HCT116 (cell line): ENCODE measurements around the gene ANAPC2. TPM values are rescaled to one million over a fixed set of nuclear protein-coding genes. Genes with fewer than 3 reads are reported as not detected.

Experiments
- ATAC-seq: fragments of 200-7000 bp; cut with Tn5 transposase; 2 replicates; pipeline ENCODE4 v1.9.1; 2020; ENCODE audit warnings: mild to moderate bottlenecking, moderate library complexity
- BruUV-seq: library from RNA; stranded (reverse); fragments of 400-500 nt; replicated peaks from 2 replicates; lab custom pipeline; 2021; lab: Mats Ljungman, UMichigan
- CTCF ChIA-PET: fragments of 300-600 bp; sonication (Branson Sonifier 250); formaldehyde crosslinking; loops from one replicate; lab custom pipeline; 2021; ENCODE audit warnings: antibody characterized with exemption; lab: Charles Lee
- POLR2A ChIA-PET: fragments of 300-600, 350-600 bp; sonication (Branson Sonifier 250); formaldehyde crosslinking; loops from one replicate; lab custom pipeline; 2021; ENCODE audit warnings: antibody characterized with exemption; lab: Charles Lee
- RAD21 ChIA-PET, 2 experiments: fragments of 300-600 bp; sonication (Branson Sonifier 250); formaldehyde crosslinking; loops; one replicate each; lab custom pipeline; 2023; ENCODE audit warnings: low total read pairs in 2 of 2; ENCODE audit not compliant: uncharacterized antibody in 2 of 2, unreplicated experiment in 2 of 2, low non-redundant PET in 1 of 2; lab: Charles Lee
- DNase-seq: peaks from one replicate; pipeline ENCODE4 v3.0.0-alpha.2; 2010; ENCODE audit warnings: low read depth, low spot score
- H2AFZ ChIP-seq: fragments of 200-600 bp; shearing (Covaris generic), sonication (generic); 2 replicates; pipeline ENCODE4 v1.6.1; 2017; ENCODE audit warnings: low read depth, mixed run types, mixed read lengths, antibody characterized with exemption, low read length; ENCODE audit not compliant: poor library complexity, severe bottlenecking
- H3K27ac ChIP-seq: 2 replicates; pipeline ENCODE4 v1.5.1; 2012; ENCODE audit warnings: low read depth, low read length
- H3K27me3 ChIP-seq: fragments of 200-600 bp; sonication (generic); 2 replicates; pipeline ENCODE4 v1.6.1; 2016; ENCODE audit warnings: mixed run types, low read length, mixed read lengths; ENCODE audit not compliant: insufficient read depth
- H3K36me3 ChIP-seq, 2 experiments: fragments of 200-500 bp in 1 of 2; fragments of 200-600 bp in 1 of 2; sonication (Bioruptor generic) in 1 of 2; sonication (generic) in 1 of 2; 2 replicates each; pipeline versions ENCODE4 v1.5.1 to v1.6.1; 2014 to 2016; ENCODE audit warnings: low read length in 2 of 2, inconsistent platforms in 1 of 2, mixed read lengths in 1 of 2, mixed run types in 1 of 2; ENCODE audit not compliant: insufficient read depth in 2 of 2, control insufficient read depth in 1 of 2
- H3K4me1 ChIP-seq, 2 experiments: fragments of 200-600 bp in 1 of 2; sonication (generic) in 1 of 2; 2 replicates each; pipeline versions ENCODE4 v1.5.1 to v1.6.1; 2012 to 2017; ENCODE audit warnings: low read length in 2 of 2, inconsistent platforms in 1 of 2, mild to moderate bottlenecking in 1 of 2, mixed read lengths in 1 of 2, mixed run types in 1 of 2, moderate library complexity in 1 of 2; ENCODE audit not compliant: insufficient read depth in 2 of 2, control insufficient read depth in 1 of 2
- H3K4me2 ChIP-seq: fragments of 200-600 bp; sonication (generic); 2 replicates; pipeline ENCODE4 v1.6.1; 2017; ENCODE audit warnings: mixed run types, low read length, mixed read lengths
- H3K4me3 ChIP-seq, 2 experiments: fragments of 200-600 bp in 1 of 2; sonication (generic) in 1 of 2; replicated peaks in 1 of 2; 2 replicates each; pipeline ENCODE4 v1.5.1; 2011 to 2016; ENCODE audit warnings: low read length in 2 of 2, control low read depth in 1 of 2, low read depth in 1 of 2, mild to moderate bottlenecking in 1 of 2, mixed read lengths in 1 of 2, mixed run types in 1 of 2
- H3K79me2 ChIP-seq: fragments of 200-600 bp; sonication (generic); 2 replicates; pipeline ENCODE4 v1.6.1; 2017; ENCODE audit warnings: mild to moderate bottlenecking, mixed run types, low read length, moderate library complexity, mixed read lengths; ENCODE audit not compliant: insufficient read depth
- H3K9ac ChIP-seq: fragments of 200-600 bp; sonication (generic); 2 replicates; pipeline ENCODE4 v1.6.1; 2016; ENCODE audit warnings: low read length, mixed read lengths
- H3K9me2 ChIP-seq: fragments of 200-600 bp; sonication (generic), shearing (Covaris generic); 2 replicates; pipeline ENCODE4 v1.6.1; 2017; ENCODE audit warnings: mixed run types, mild to moderate bottlenecking, moderate library complexity; ENCODE audit not compliant: insufficient read depth
- H3K9me3 ChIP-seq, 2 experiments: fragments of 200-500 bp in 1 of 2; fragments of 200-600 bp in 1 of 2; sonication (Bioruptor generic) in 1 of 2; sonication (generic) in 1 of 2; 2 replicates each; pipeline ENCODE4 v1.6.1; 2014 to 2017; ENCODE audit warnings: low read length in 2 of 2, mixed read lengths in 2 of 2, inconsistent platforms in 1 of 2, low read depth in 1 of 2, mild to moderate bottlenecking in 1 of 2, mixed run types in 1 of 2, moderate library complexity in 1 of 2; ENCODE audit not compliant: control insufficient read depth in 1 of 2, insufficient read depth in 1 of 2
- H4K20me1 ChIP-seq: fragments of 200-600 bp; sonication (generic), shearing (Covaris generic); 2 replicates; pipeline ENCODE4 v1.6.1; 2017; ENCODE audit warnings: mixed run types, mild to moderate bottlenecking, moderate library complexity; ENCODE audit not compliant: insufficient read depth
- CEBPB ChIP-seq: IDR thresholded peaks from 2 replicates; pipeline ENCODE4 v1.6.1; 2012; ENCODE audit warnings: low read depth
- ELF1 ChIP-seq: IDR thresholded peaks from 2 replicates; pipeline ENCODE4 v1.6.1; 2012; ENCODE audit warnings: low read depth, borderline replicate concordance
- EZH2 ChIP-seq: fragments of 200-600 bp; sonication (generic); IDR thresholded peaks from 2 replicates; pipeline ENCODE4 v1.6.1; 2017; ENCODE audit warnings: antibody characterized with exemption, mixed run types
- EZH2phosphoT487 ChIP-seq: fragments of 200-600 bp; IDR thresholded peaks from 2 replicates; pipeline ENCODE4 v1.6.1; 2018; ENCODE audit warnings: antibody characterized with exemption, borderline replicate concordance
- POLR2AphosphoS5 ChIP-seq: IDR thresholded peaks from 2 replicates; pipeline ENCODE4 v1.6.1; 2011; ENCODE audit warnings: mild to moderate bottlenecking, low read depth, low read length, moderate library complexity
- RAD21 ChIP-seq: IDR thresholded peaks from 2 replicates; pipeline ENCODE4 v1.6.1; 2012; ENCODE audit warnings: low read depth, mild to moderate bottlenecking
- ZFX ChIP-seq: fragments of 450-650 bp; IDR thresholded peaks from 2 replicates; pipeline ENCODE4 v1.6.1; 2017
- intact Hi-C: fragments of 100-400 bp; cut with micrococcal nuclease; formaldehyde crosslinking; loops from 2 replicates; pipeline ENCODE4 v1.10.0; 2022
- total RNA-seq: library from RNA; stranded (reverse); gene quantifications from one replicate; pipeline ENCODE4 v1.2.1, GENCODE V29; 2021; ENCODE audit not compliant: unreplicated experiment
- TF ChIP-seq, protein P1 (sequence below): IDR thresholded peaks from 2 replicates; pipeline ENCODE4 v1.6.1; 2012
- TF ChIP-seq, protein P2 (sequence below): IDR thresholded peaks from 2 replicates; pipeline ENCODE4 v1.6.1; 2011; ENCODE audit warnings: mild to moderate bottlenecking, low read length, moderate library complexity; ENCODE audit not compliant: insufficient replicate concordance; ENCODE audit errors: extremely low read depth
- TF ChIP-seq, protein P3 (sequence below): IDR thresholded peaks from 2 replicates; pipeline ENCODE4 v1.6.1; 2012; ENCODE audit warnings: low read depth

Gene ANAPC2
- total RNA-seq, 1 experiment from 2014 or later, result 75.5 TPM

DNA sequence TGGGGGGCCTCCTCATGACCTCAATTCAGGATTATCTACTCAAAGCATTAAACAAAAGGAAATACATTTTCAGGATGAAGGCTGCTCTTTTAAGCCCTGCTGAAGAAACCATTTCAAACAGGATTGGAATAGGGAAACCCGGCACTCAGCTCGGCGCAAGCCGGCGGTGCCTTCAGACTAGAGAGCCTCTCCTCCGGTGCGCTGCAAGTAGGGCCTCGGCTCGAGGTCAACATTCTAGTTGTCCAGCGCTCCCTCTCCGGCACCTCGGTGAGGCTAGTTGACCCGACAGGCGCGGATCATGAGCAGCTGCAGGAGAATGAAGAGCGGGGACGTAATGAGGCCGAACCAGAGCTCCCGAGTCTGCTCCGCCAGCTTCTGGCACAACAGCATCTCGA lies 16.4 kb upstream of the ANAPC2 start:
- DNase-seq, result no peak
- TF ChIP-seq POLR2AphosphoS5 (no peak), CEBPB (no peak), EZH2 (no peak), EZH2phosphoT487 (no peak), ELF1 (no peak), RAD21 (no peak), ZFX (no peak)
- TF ChIP-seq, protein P1, sequence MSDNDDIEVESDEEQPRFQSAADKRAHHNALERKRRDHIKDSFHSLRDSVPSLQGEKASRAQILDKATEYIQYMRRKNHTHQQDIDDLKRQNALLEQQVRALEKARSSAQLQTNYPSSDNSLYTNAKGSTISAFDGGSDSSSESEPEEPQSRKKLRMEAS, result no peak
- TF ChIP-seq, protein P2, sequence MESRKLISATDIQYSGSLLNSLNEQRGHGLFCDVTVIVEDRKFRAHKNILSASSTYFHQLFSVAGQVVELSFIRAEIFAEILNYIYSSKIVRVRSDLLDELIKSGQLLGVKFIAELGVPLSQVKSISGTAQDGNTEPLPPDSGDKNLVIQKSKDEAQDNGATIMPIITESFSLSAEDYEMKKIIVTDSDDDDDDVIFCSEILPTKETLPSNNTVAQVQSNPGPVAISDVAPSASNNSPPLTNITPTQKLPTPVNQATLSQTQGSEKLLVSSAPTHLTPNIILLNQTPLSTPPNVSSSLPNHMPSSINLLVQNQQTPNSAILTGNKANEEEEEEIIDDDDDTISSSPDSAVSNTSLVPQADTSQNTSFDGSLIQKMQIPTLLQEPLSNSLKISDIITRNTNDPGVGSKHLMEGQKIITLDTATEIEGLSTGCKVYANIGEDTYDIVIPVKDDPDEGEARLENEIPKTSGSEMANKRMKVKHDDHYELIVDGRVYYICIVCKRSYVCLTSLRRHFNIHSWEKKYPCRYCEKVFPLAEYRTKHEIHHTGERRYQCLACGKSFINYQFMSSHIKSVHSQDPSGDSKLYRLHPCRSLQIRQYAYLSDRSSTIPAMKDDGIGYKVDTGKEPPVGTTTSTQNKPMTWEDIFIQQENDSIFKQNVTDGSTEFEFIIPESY, result no peak
- TF ChIP-seq, protein P3, sequence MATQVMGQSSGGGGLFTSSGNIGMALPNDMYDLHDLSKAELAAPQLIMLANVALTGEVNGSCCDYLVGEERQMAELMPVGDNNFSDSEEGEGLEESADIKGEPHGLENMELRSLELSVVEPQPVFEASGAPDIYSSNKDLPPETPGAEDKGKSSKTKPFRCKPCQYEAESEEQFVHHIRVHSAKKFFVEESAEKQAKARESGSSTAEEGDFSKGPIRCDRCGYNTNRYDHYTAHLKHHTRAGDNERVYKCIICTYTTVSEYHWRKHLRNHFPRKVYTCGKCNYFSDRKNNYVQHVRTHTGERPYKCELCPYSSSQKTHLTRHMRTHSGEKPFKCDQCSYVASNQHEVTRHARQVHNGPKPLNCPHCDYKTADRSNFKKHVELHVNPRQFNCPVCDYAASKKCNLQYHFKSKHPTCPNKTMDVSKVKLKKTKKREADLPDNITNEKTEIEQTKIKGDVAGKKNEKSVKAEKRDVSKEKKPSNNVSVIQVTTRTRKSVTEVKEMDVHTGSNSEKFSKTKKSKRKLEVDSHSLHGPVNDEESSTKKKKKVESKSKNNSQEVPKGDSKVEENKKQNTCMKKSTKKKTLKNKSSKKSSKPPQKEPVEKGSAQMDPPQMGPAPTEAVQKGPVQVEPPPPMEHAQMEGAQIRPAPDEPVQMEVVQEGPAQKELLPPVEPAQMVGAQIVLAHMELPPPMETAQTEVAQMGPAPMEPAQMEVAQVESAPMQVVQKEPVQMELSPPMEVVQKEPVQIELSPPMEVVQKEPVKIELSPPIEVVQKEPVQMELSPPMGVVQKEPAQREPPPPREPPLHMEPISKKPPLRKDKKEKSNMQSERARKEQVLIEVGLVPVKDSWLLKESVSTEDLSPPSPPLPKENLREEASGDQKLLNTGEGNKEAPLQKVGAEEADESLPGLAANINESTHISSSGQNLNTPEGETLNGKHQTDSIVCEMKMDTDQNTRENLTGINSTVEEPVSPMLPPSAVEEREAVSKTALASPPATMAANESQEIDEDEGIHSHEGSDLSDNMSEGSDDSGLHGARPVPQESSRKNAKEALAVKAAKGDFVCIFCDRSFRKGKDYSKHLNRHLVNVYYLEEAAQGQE, result no peak
- TF ChIP-seq, all 23 proteins: peak for 0
- Histone ChIP-seq H4K20me1 (no peaks in the 10 kb centered on the region), H3K4me3 (peak overlapping the region; percentile 91 to 98), H3K9me3 (no peaks in the 10 kb centered on the region), H2AFZ (no peak overlapping the region), H3K4me1 (peaks cover 22 to 37% of the 10 kb centered on the region in 2 experiments), H3K79me2 (peaks cover 62% of the 10 kb centered on the region), H3K9ac (peak overlapping the region; percentile 95), H3K27me3 (no peaks in the 10 kb centered on the region), H3K36me3 (peaks cover 0 to 9% of the 10 kb centered on the region in 2 experiments; a peak in 2 of 4 replicates), H3K4me2 (peak overlapping the region; percentile 93), H3K9me2 (no peaks in the 10 kb centered on the region), H3K27ac (peak overlapping the region; percentile 78)
- CTCF ChIA-PET, result no interaction called here
- no peak for ATAC-seq
- intact Hi-C loops, result loop anchor here (2.0 kb wide), 1 partner anchor 18 kb away; the partner anchor contains the start of gene RNF208
- no TSS peak for BruUV-seq
- RAD21 ChIA-PET, result no interaction called here
- POLR2A ChIA-PET, result interaction anchor here (1.9 to 2.1 kb wide), 2 partner anchors 16 to 18 kb away, joined by 6 read pairs; partner anchors contain the start of gene SSNA1
